Kasumi-1 (cell line): Measurements from ENCODE around the gene GOLT1B.
A peak's percentile ranks its signal among the peaks of the same experiment; 100 is the strongest.

Source experiments
- DNase-seq, 2 experiments: peaks; one replicate each; lab custom pipeline; 2025; lab: John Stamatoyannopoulos, UW

GOLT1B gene

GRCh38 chr12:21523148-21523547, 21.6 kb downstream of the GOLT1B start:
- no peak for DNase-seq

GRCh38 chr12:21526053-21526452, 24.5 kb downstream of the GOLT1B start, which contains the start of gene SPX:
SPX (plus strand) TSS chr12:21526296; CDS start chr12:21526473, 177 bp downstream.
- DNase-seq, result no peak

- DNase-seq, result no peak
Observed at GRCh38 chr12:21526721-21527345, 25.2 kb downstream of the GOLT1B start.

- peak; percentile 41 to 64 for DNase-seq
Observed at GRCh38 chr12:21527451-21528180, 26.0 kb downstream of the GOLT1B start.

GRCh38 chr12:21528953-21529352, 27.4 kb downstream of the GOLT1B start:
- no peak for DNase-seq

- DNase-seq, result no peak
Observed at GRCh38 chr12:21529456-21529855, 27.9 kb downstream of the GOLT1B start.

GRCh38 chr12:21538061-21538653, 36.6 kb downstream of the GOLT1B start:
- DNase-seq, result no peak

- DNase-seq, result no peak
Observed at GRCh38 chr12:21539797-21540196, 38.2 kb downstream of the GOLT1B start.

GRCh38 chr12:21541773-21542172, 40.2 kb downstream of the GOLT1B start:
- DNase-seq, result no peak

- peak; percentile 8 to 17 for DNase-seq
Observed at GRCh38 chr12:21542403-21542802, 40.8 kb downstream of the GOLT1B start.

- DNase-seq, result peak; percentile 45 to 69
Observed at GRCh38 chr12:21543151-21543550, 41.6 kb downstream of the GOLT1B start.

- DNase-seq, result no peak
Observed at GRCh38 chr12:21545557-21545956, 44.0 kb downstream of the GOLT1B start.

- no peak for DNase-seq
Observed at GRCh38 chr12:21546716-21547115, 45.1 kb downstream of the GOLT1B start.

GRCh38 chr12:21547437-21547836, 45.8 kb downstream of the GOLT1B start:
- DNase-seq, result no peak

GRCh38 chr12:21551841-21552465, 50.4 kb downstream of the GOLT1B start:
- DNase-seq, result no peak

- DNase-seq, result no peak
Observed at GRCh38 chr12:21552635-21553328, 51.2 kb downstream of the GOLT1B start.

GRCh38 chr12:21553329-21553675, 51.7 kb downstream of the GOLT1B start:
- no peak for DNase-seq

- DNase-seq, result no peak
Observed at GRCh38 chr12:21558100-21558679, 56.6 kb downstream of the GOLT1B start.

- no peak for DNase-seq
Observed at GRCh38 chr12:21559855-21560569, 58.4 kb downstream of the GOLT1B start.

- DNase-seq, result no peak
Observed at GRCh38 chr12:21561158-21561557, 59.6 kb downstream of the GOLT1B start.

GRCh38 chr12:21562859-21563258, 61.3 kb downstream of the GOLT1B start:
- DNase-seq, result no peak
